ENCODE results near the gene KIFAP3.

DNA sequence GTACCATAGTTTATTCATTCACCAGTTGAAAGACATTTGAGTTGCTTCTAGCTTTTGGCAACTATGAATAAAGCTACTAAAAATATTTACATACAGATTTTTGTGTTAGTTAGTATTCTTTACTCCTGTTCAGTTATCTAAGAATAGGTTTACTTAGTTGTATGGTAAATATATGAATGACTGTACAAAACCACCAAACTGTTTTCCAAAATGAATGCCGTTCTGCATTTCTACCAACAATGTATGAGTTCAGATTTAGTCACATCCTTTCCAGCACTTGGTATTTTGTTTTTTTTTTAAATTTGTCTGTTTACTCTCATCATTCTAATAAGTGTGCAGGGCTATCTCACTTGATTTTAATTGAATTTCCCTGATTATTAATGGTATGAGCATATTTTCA is 3.4 kb upstream of the KIFAP3 start:
- no peak for TF ChIP-seq POLR2A (IDR thresholded peaks at IDR 0.05)
- TF ChIP-seq, protein P1, sequence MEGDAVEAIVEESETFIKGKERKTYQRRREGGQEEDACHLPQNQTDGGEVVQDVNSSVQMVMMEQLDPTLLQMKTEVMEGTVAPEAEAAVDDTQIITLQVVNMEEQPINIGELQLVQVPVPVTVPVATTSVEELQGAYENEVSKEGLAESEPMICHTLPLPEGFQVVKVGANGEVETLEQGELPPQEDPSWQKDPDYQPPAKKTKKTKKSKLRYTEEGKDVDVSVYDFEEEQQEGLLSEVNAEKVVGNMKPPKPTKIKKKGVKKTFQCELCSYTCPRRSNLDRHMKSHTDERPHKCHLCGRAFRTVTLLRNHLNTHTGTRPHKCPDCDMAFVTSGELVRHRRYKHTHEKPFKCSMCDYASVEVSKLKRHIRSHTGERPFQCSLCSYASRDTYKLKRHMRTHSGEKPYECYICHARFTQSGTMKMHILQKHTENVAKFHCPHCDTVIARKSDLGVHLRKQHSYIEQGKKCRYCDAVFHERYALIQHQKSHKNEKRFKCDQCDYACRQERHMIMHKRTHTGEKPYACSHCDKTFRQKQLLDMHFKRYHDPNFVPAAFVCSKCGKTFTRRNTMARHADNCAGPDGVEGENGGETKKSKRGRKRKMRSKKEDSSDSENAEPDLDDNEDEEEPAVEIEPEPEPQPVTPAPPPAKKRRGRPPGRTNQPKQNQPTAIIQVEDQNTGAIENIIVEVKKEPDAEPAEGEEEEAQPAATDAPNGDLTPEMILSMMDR (IDR thresholded peaks at IDR 0.05): no peak
